Measurements from ENCODE around the gene RAB13. TPM values are rescaled to one million over a fixed set of nuclear protein-coding genes. Genes with fewer than 3 reads are reported as not detected.

Gene RAB13
- total RNA-seq, 1 donor from 2014 or later, result 77.4 TPM

DNA sequence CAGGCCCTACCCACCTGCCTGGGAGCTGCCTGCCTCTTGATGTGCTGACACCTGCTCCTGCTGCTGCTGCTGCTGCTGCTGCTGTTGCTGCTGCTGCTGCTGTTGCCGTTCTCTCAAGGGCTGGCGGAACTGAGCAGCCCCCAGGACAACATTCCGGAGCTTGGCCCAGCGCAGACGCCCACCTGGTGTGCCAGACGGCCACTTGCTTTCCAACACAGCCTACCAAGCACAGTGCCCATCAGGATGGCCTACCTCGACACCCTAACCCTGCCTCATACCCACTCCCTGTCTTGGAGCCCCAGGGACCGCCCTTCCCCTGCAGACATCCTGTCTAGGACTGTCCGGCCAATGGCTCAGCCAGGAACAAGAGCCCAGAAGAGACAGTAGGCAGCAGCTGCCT is 51.4 kb downstream of the RAB13 start:
- DNase-seq (ENCODE audit: extremely low read depth, low read depth, low spot score), result no peak

- no peak for DNase-seq (ENCODE audit: extremely low read depth, low read depth, low spot score)
Observed at GRCh38 chr1:153933955-153934354, 52.2 kb downstream of the RAB13 start.

DNA sequence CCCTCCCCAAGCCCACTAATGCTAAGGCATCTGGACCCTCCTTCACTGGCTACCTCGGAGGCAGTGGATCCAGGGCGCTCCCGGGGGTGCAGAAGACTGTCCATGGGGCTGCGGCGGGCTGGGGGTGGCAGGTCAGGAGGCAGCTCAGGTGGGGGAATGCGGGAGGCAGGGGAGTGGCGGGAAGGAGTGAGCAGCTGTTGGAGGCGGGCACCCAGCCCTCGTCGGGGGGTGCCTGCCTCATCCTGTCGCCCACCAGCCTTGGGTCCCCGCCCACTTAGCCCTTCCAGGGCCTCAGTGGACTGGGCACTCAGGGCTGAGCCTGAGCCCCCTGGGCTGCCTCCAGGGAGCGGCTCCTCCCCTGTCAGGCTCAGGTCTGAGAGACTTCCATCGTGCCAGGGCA is 52.7 kb downstream of the RAB13 start:
- DNase-seq (ENCODE audit: extremely low read depth, low read depth, low spot score), result no peak

DNA sequence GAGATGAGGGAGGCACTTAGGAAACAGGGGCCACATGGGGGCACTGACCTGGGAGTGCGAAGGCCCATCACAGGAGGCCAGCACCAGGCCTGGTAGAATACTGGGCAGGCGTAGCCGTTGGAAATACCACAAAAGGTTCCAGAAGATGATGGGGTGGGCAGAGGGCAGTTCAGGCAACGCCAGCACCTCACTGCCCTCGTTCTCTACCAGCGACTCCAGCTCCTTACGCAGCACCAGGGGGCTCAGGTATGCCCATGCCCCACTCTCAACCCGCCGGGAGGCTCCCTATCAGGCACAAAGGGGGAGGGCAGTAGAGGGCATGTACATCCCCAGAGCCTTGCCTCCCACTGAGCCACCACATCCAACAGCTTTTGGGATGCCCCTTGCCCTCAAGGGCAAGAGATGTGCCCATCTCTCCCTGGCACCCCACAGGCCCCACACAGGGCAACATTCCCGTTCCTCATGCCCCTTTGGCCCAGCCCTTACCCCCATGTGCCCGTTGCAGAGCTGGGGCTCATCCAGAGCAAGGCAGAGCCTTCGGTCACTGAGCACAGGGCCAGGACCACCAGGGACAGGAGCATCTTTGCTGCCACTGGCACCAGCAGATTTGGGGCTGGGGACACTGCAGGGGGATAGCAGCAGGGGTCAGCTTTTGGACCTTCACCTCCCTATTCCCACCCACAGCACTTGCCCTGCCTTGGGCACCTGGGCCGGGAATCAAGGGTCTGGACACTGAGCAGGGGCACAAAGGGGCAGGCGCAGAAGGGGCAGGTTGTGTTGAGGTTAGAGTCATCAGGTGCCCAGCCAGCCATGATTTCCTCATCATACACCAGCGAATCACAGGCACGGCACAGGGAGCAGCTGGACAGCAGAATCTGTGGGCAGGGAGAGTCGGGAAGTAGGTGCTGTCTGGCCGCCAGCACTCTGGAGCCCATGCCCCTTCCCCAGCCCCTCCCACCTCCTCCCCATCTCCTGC is 53.7 kb downstream of the RAB13 start:
- no peak for DNase-seq (ENCODE audit: extremely low read depth, low read depth, low spot score)

Other genes with a start within 250 kb of the RAB13 start
- gene SLC27A3, start 210.9 kb downstream of the RAB13 start, total RNA-seq, result 13.4 and 15.7 TPM in 2 replicates
- 14.7 and 23.9 TPM in 2 replicates for gene GATAD2B, start 63.4 kb downstream of the RAB13 start, total RNA-seq
- 32.7 and 43.7 TPM in 2 replicates for gene DENND4B, start 39.6 kb downstream of the RAB13 start, total RNA-seq
- gene CRTC2, start 27.7 kb downstream of the RAB13 start, total RNA-seq, result 12.4 and 15.3 TPM in 2 replicates
- 84.0 and 109 TPM in 2 replicates for gene SLC39A1, start 22.8 kb downstream of the RAB13 start, total RNA-seq
- 5.4 and 10.5 TPM in 2 replicates for gene CREB3L4, start 18.4 kb downstream of the RAB13 start, total RNA-seq
- gene JTB, start 8.7 kb downstream of the RAB13 start, total RNA-seq, result 156 and 177 TPM in 2 replicates
- gene RPS27, start 4.4 kb upstream of the RAB13 start, total RNA-seq, result 1,011 and 1,806 TPM in 2 replicates
- gene NUP210L, start 168.7 kb upstream of the RAB13 start, total RNA-seq, result not detected in 2 replicates
- gene TPM3, start 205.8 kb upstream of the RAB13 start, total RNA-seq, result 712 and 835 TPM in 2 replicates
- gene CFAP141, start 220.0 kb upstream of the RAB13 start, total RNA-seq, result not detected in 2 replicates
- 95.6 and 120 TPM in 2 replicates for gene UBAP2L, start 234.6 kb upstream of the RAB13 start, total RNA-seq

Measured in glomerular endothelial cell (primary cell).